GM12878 (cell line): Measurements from ENCODE around the gene ELAVL3.
A peak's percentile ranks its signal among the peaks of the same experiment; 100 is the strongest.

Experiments
- ATF7 ChIP-seq: fragments of 450-650 bp; IDR thresholded peaks from 2 replicates; pipeline ENCODE4 v1.6.1; 2016; ENCODE audit warnings: low read depth, mild to moderate bottlenecking
- CREB1 ChIP-seq: IDR thresholded peaks from 2 replicates; pipeline ENCODE4 v1.6.1; 2012; ENCODE audit warnings: low read depth, mild to moderate bottlenecking, inconsistent platforms
- CTCF ChIP-seq, 3 experiments: IDR thresholded peaks in 2 of 3; conservative IDR thresholded peaks in 1 of 3; 2 replicates each; pipeline ENCODE4 v1.5.1; 2011; ENCODE audit warnings: low read depth in 3 of 3, low read length in 3 of 3, mild to moderate bottlenecking in 3 of 3, control low read depth in 2 of 3, moderate library complexity in 2 of 3, inconsistent platforms in 1 of 3, mixed read lengths in 1 of 3; ENCODE audit not compliant: control insufficient read depth in 2 of 3, insufficient read depth in 1 of 3; ENCODE audit errors: extremely low read depth in 1 of 3
- PML ChIP-seq: IDR thresholded peaks from 2 replicates; pipeline ENCODE4 v1.6.1; 2012; ENCODE audit warnings: low read length, inconsistent platforms
- SRF ChIP-seq, 2 experiments: IDR thresholded peaks; 2 replicates each; pipeline ENCODE4 v1.6.1; 2011; ENCODE audit warnings: low read depth in 2 of 2, low read length in 2 of 2, mild to moderate bottlenecking in 1 of 2, moderate library complexity in 1 of 2
- USF2 ChIP-seq: IDR thresholded peaks from 2 replicates; pipeline ENCODE4 v1.6.1; 2011; ENCODE audit warnings: low read depth, low read length, improper control_type of control experiment, borderline replicate concordance
- TF ChIP-seq, protein P1 (sequence below): IDR thresholded peaks from 2 replicates; pipeline ENCODE4 v1.6.1; 2012; ENCODE audit warnings: low read depth, low read length, improper control_type of control experiment

DNA sequence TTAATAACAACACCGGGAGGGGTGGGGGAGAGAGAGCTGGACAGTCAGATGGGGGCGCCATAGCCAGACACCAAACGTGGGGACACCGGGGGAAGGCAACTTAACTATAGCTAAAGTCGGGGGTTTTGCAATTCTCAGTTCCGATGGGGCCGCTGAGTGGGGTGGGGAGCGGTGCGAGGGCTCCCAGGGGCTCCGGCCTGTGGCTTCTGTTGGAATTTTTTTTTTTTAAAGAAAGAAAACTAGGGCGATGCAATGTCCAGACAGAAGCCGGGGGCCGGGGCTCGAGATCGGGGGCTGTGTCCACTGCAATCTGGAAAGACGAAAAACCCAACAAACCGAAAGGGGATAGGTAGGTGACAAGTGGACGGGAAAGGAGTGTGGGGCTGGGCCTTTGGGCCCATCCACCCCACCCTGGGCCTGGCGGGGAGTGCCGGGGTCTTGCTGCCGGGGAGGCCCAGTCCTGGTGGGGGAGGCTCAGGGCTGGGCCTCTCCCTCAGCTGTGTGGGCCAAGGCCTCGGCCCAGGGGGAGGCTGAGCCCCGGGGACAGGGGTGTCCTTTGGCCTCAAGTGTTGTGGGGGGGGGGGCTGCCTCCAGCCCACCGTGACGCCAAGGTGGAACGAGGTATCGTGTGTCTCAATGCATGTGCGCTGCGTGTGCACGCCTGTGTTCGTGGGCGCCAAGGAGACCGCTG is 28.1 kb downstream of the ELAVL3 start:
- TF ChIP-seq ATF7 (no peak), PML (no peak), CTCF (IDR thresholded peaks at IDR 0.05 in 2 of 3, conservative IDR thresholded peaks at IDR 0.05 in 1 of 3; ENCODE audit: control insufficient read depth in 2 of 3, extremely low read depth in 1 of 3, insufficient read depth in 1 of 3, low read depth in 3 of 3, low read length in 3 of 3) (peak in 1 of 3 experiments; percentile 12; a peak in 1 of 6 replicates), USF2 (no peak), SRF (IDR thresholded peaks at IDR 0.05; ENCODE audit: low read depth in 2 of 2, low read length in 2 of 2) (no peak), CREB1 (no peak)
- TF ChIP-seq, protein P1, sequence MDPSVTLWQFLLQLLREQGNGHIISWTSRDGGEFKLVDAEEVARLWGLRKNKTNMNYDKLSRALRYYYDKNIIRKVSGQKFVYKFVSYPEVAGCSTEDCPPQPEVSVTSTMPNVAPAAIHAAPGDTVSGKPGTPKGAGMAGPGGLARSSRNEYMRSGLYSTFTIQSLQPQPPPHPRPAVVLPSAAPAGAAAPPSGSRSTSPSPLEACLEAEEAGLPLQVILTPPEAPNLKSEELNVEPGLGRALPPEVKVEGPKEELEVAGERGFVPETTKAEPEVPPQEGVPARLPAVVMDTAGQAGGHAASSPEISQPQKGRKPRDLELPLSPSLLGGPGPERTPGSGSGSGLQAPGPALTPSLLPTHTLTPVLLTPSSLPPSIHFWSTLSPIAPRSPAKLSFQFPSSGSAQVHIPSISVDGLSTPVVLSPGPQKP, result no peak
